Mesendoderm (in vitro differentiated cells): Measurements from ENCODE around the gene OR10AD1. TPM values are rescaled to one million over a fixed set of nuclear protein-coding genes. Genes with fewer than 3 reads are reported as not detected.
"Not testable (repeated sequence)": the region's sequence is repeated elsewhere in the genome, so short reads cannot be mapped to it uniquely, and the experiment has no call there.

Source experiments
- DNase-seq: peaks from one replicate; pipeline ENCODE4 v3.0.0; 2013
- H2AK5ac ChIP-seq: 2 replicates; pipeline ENCODE4 v1.6.1; 2013; ENCODE audit warnings: low read length, inconsistent platforms
- H2BK120ac ChIP-seq: 2 replicates; pipeline ENCODE4 v1.6.1; 2013; ENCODE audit warnings: low read depth, mild to moderate bottlenecking, low read length, moderate library complexity, mixed read lengths
- H2BK15ac ChIP-seq: replicated peaks from 2 replicates; pipeline ENCODE4 v1.6.1; 2013; ENCODE audit warnings: low read depth, mild to moderate bottlenecking, moderate library complexity
- H2BK5ac ChIP-seq: 2 replicates; pipeline ENCODE4 v1.6.1; 2013; ENCODE audit warnings: low read length, inconsistent platforms
- H3K18ac ChIP-seq: 2 replicates; pipeline ENCODE4 v1.6.1; 2013; ENCODE audit warnings: mild to moderate bottlenecking, low read length, mixed read lengths
- H3K23ac ChIP-seq: one replicate; pipeline ENCODE4 v1.6.1; 2013; ENCODE audit warnings: low read length
- H3K27ac ChIP-seq: 2 replicates; pipeline ENCODE4 v1.5.1; 2013; ENCODE audit warnings: low read depth, mild to moderate bottlenecking, inconsistent platforms, low read length, moderate library complexity
- H3K27me3 ChIP-seq: 2 replicates; pipeline ENCODE4 v1.6.1; 2013; ENCODE audit warnings: low read length, control low read depth, mild to moderate bottlenecking, inconsistent platforms; ENCODE audit not compliant: insufficient read depth, poor library complexity
- H3K36me3 ChIP-seq: 2 replicates; pipeline ENCODE4 v1.6.1; 2013; ENCODE audit warnings: low read length, inconsistent platforms; ENCODE audit not compliant: control insufficient read depth, insufficient read depth
- H3K4ac ChIP-seq: one replicate; pipeline ENCODE4 v1.6.1; 2013; ENCODE audit warnings: low read depth, mild to moderate bottlenecking, low read length, moderate library complexity
- H3K4me1 ChIP-seq: 2 replicates; pipeline ENCODE4 v1.6.1; 2013; ENCODE audit warnings: low read depth, low read length, inconsistent platforms; ENCODE audit not compliant: control insufficient read depth
- H3K4me2 ChIP-seq: 2 replicates; pipeline ENCODE4 v1.6.1; 2013; ENCODE audit warnings: low read length
- H3K4me3 ChIP-seq: 2 replicates; pipeline ENCODE4 v1.5.1; 2013; ENCODE audit warnings: mild to moderate bottlenecking, low read length
- H3K56ac ChIP-seq: one replicate; pipeline ENCODE4 v1.6.1; 2013; ENCODE audit warnings: low read length
- H3K79me1 ChIP-seq: 2 replicates; pipeline ENCODE4 v1.6.1; 2013; ENCODE audit warnings: low read length, inconsistent platforms
- H3K79me2 ChIP-seq: 2 replicates; pipeline ENCODE4 v1.6.1; 2013; ENCODE audit warnings: mild to moderate bottlenecking, low read length; ENCODE audit not compliant: control insufficient read depth, insufficient read depth
- H3K9ac ChIP-seq: 2 replicates; pipeline ENCODE4 v1.6.1; 2013; ENCODE audit warnings: low read length, inconsistent platforms
- H4K5ac ChIP-seq: one replicate; pipeline ENCODE4 v1.6.1; 2013; ENCODE audit warnings: low read length
- H4K8ac ChIP-seq: one replicate; pipeline ENCODE4 v1.6.1; 2013; ENCODE audit warnings: low read depth, mild to moderate bottlenecking, control low read depth, low read length, moderate library complexity
- WGBS: extraction: QIAGEN DNeasy Blood & Tissue Kit; methylation state at CpG from one replicate; pipeline ENCODE4 v1.1.7; 2013; ENCODE audit warnings: low lambda C conversion rate, missing lambda C conversion rate; ENCODE audit not compliant: insufficient coverage; ENCODE audit errors: extremely low coverage; 5-methylcytosine and 5-hydroxymethylcytosine counted together
- polyA plus RNA-seq, 2 experiments: library from polyadenylated mRNA; stranded (reverse); fragments of 200-250 nt; gene quantifications; one replicate each; pipeline ENCODE4 v1.2.3, GENCODE V29; 2013

OR10AD1 gene
- polyA plus RNA-seq (2013, experiment 1 of 2) = not detected
- polyA plus RNA-seq (2013, experiment 2 of 2) = not detected

GRCh38 chr12:48203192-48203591, at the start of gene OR10AD1:
TSS of gene OR10AD1 (minus strand) at chr12:48203292. CDS start at chr12:48203292, 0 bp downstream.
- no peak within 1 kb of the TSS for H4K8ac ChIP-seq
- no peak within 1 kb of the TSS for H2BK120ac ChIP-seq
- H3K79me1 ChIP-seq = no peaks in the 10 kb centered on the region
- H3K56ac ChIP-seq = no peak within 1 kb of the TSS
- WGBS = no CpG with 5 or more reads among the region's 4 CpGs
- H3K4ac ChIP-seq = no peak within 1 kb of the TSS
- no peak within 1 kb of the TSS for H3K4me3 ChIP-seq
- no peak within 1 kb of the TSS for H2BK5ac ChIP-seq
- H3K27me3 ChIP-seq = peaks cover 6% of the 10 kb centered on the region
- H3K27ac ChIP-seq = no peak within 1 kb of the TSS
- no peak within 1 kb of the TSS for H3K4me2 ChIP-seq
- no peak within 1 kb of the TSS for H3K9ac ChIP-seq
- H3K79me2 ChIP-seq = no peaks in the 10 kb centered on the region
- DNase-seq = no peak
- H3K36me3 ChIP-seq = no peaks in the 10 kb centered on the region
- no peak within 1 kb of the TSS for H2BK15ac ChIP-seq
- no peak within 1 kb of the TSS for H3K18ac ChIP-seq
- no peaks in the 10 kb centered on the region for H3K4me1 ChIP-seq
- no peak within 1 kb of the TSS for H4K5ac ChIP-seq
- H2AK5ac ChIP-seq = no peak within 1 kb of the TSS
- H3K23ac ChIP-seq = no peak within 1 kb of the TSS

- Histone ChIP-seq H2BK5ac (no peak overlapping the region), H3K9ac (no peak overlapping the region), H3K56ac (no peak overlapping the region), H2BK120ac (no peak overlapping the region), H2BK15ac (no peak overlapping the region), H3K27ac (no peak overlapping the region), H2AK5ac (no peak overlapping the region), H3K23ac (no peak overlapping the region), H4K8ac (no peak overlapping the region), H3K79me2 (no peaks in the 10 kb centered on the region), H3K4me3 (no peak overlapping the region), H3K18ac (no peak overlapping the region), H3K27me3 (no peaks in the 10 kb centered on the region), H3K4me1 (no peaks in the 10 kb centered on the region), H3K4ac (no peak overlapping the region), H4K5ac (no peak overlapping the region), H3K79me1 (no peaks in the 10 kb centered on the region), H3K36me3 (no peaks in the 10 kb centered on the region), H3K4me2 (no peak overlapping the region)
- DNase-seq = no peak
- WGBS = no CpG with 5 or more reads among the region's 5 CpGs
Observed at GRCh38 chr12:48247181-48247966, 44.3 kb upstream of the OR10AD1 start.

- no CpG with 5 or more reads among the region's 3 CpGs for WGBS
- no peak overlapping the region for H3K27ac ChIP-seq
Observed at GRCh38 chr12:48237162-48237561, 34.1 kb upstream of the OR10AD1 start.

GRCh38 chr12:48235796-48236333, 32.8 kb upstream of the OR10AD1 start:
- Histone ChIP-seq H3K79me2 (no peaks in the 10 kb centered on the region), H2AK5ac (no peak overlapping the region), H3K4me3 (no peak overlapping the region), H2BK5ac (no peak overlapping the region), H3K27ac (no peak overlapping the region), H3K27me3 (no peaks in the 10 kb centered on the region), H3K23ac (no peak overlapping the region), H3K18ac (no peak overlapping the region), H3K4ac (no peak overlapping the region), H2BK15ac (no peak overlapping the region), H3K4me2 (no peak overlapping the region), H3K36me3 (no peaks in the 10 kb centered on the region), H3K56ac (no peak overlapping the region), H4K5ac (no peak overlapping the region), H2BK120ac (no peak overlapping the region), H3K79me1 (no peaks in the 10 kb centered on the region), H4K8ac (no peak overlapping the region), H3K4me1 (no peaks in the 10 kb centered on the region), H3K9ac (no peak overlapping the region)
- no peak for DNase-seq
- no CpG with 5 or more reads among the region's 4 CpGs for WGBS

More at GRCh38 chr12:48237162-48237561, 34.1 kb upstream of the OR10AD1 start:
- Histone ChIP-seq H3K23ac (no peak overlapping the region), H3K27me3 (no peaks in the 10 kb centered on the region), H3K9ac (no peak overlapping the region), H3K36me3 (no peaks in the 10 kb centered on the region), H3K4ac (no peak overlapping the region), H3K4me2 (no peak overlapping the region), H3K4me1 (no peaks in the 10 kb centered on the region), H3K56ac (no peak overlapping the region), H3K79me1 (no peaks in the 10 kb centered on the region), H2BK5ac (no peak overlapping the region), H2BK15ac (no peak overlapping the region), H2BK120ac (no peak overlapping the region), H4K5ac (no peak overlapping the region), H3K79me2 (no peaks in the 10 kb centered on the region), H2AK5ac (no peak overlapping the region), H3K18ac (no peak overlapping the region), H3K4me3 (no peak overlapping the region), H4K8ac (no peak overlapping the region)
- peak; percentile 21 for DNase-seq

GRCh38 chr12:48231169-48231958, 28.3 kb upstream of the OR10AD1 start:
- WGBS = no CpG with 5 or more reads among the region's 2 CpGs
- H3K4me3 ChIP-seq, H4K5ac ChIP-seq: not testable (repeated sequence)

More at GRCh38 chr12:48231169-48231958, 28.3 kb upstream of the OR10AD1 start:
- H3K23ac ChIP-seq, H4K8ac ChIP-seq, H3K4me1 ChIP-seq, H3K36me3 ChIP-seq, H2BK5ac ChIP-seq, H3K4ac ChIP-seq, H2BK120ac ChIP-seq, H3K56ac ChIP-seq, H2BK15ac ChIP-seq, H3K27ac ChIP-seq, H3K4me2 ChIP-seq, H3K27me3 ChIP-seq, DNase-seq, H2AK5ac ChIP-seq, H3K79me1 ChIP-seq, H3K18ac ChIP-seq, H3K79me2 ChIP-seq, H3K9ac ChIP-seq: not testable (repeated sequence)
